Epidermal melanocyte (primary cell): ENCODE results near the gene COMMD2.

ENCODE experiments used
- DNase-seq: peaks from one replicate; pipeline ENCODE4 v3.0.0; 2011; ENCODE audit warnings: low spot score; ENCODE audit not compliant: insufficient read length

The COMMD2 gene

DNA sequence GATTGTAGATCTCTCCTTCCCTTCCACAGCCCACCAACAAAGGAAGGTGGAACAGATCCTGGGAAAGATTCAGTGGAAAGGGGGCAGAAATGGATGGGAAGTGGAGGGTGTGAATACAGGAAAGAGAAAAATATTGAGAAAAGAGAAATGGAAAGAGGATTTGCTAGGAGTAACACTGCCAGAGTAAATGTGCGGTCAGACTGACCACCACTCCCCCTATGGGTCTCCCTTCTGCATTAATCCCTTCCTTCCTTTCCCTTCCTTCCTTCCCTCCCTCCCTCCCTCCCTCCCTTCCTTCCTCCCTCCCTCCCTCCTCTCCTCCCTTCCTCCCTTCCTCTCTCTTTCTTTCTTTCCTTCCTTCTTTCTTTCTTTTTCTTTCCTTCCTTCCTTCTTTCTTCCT, 12.0 kb upstream of the COMMD2 start:
- no peak for DNase-seq

DNA sequence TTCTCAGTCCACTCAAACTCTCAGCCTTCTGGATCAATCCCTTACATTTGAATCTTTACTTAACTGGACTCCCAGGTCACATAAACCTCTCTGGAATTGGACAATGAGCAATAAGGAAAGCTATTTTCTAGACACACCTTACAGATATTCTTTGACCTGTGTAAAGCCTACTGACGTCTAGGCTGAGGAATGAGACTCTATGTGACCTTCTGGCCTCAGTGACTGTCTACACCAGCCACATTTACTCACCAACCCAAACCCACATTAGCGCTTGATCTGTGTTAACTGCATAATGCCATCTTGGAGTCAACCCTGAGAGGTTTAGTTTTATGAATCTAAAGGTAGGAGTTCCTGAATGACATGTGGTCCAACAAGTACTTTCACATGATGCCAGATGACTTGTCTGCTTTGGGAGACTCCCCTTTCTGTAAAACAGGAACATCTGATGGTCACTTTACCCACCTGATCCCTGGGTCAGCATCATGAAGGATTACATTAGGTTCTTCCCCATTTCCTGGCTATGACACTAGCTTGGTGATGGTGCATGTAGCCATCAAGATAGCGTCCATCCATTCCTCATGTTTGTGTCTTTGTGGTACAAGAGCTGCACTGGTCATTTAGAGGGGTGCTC, 11.4 kb upstream of the COMMD2 start:
- no peak for DNase-seq

DNA sequence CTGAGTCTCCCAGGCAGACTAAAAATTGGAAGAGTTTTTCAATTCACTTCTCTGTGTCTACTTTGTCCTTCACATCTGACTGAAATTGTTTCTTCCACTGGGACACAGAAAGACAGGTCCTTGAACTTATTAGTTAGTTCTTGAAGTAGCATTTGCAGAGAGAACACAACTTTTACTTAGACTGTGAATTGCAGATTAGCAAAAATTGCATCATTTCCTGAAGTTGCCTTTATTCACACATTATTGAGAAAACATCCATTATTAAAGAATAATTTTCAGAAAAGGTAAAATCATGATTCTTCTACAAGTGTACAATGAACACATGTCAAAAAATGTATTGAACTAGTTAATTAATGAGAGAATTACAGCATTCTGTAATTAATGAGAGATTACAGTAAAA, 1.4 kb upstream of the COMMD2 start:
- DNase-seq: no peak

DNA sequence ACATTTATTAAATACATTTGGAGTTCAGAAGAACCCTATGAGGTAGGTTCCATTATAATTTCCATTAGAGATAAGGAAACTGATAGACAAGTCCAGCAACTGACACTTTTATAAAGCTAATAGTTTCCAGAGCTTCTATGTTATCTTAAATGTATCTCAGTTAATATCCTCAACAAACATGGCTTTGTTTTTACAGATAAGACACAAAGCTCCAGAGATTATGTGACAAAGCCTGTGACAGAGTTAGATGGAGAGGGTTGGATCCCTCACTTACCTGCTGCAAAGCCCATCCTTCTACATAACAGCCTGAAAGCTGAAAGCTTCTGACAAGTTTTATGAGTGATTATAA, 473 bp upstream of the COMMD2 start:
- DNase-seq: no peak

DNA sequence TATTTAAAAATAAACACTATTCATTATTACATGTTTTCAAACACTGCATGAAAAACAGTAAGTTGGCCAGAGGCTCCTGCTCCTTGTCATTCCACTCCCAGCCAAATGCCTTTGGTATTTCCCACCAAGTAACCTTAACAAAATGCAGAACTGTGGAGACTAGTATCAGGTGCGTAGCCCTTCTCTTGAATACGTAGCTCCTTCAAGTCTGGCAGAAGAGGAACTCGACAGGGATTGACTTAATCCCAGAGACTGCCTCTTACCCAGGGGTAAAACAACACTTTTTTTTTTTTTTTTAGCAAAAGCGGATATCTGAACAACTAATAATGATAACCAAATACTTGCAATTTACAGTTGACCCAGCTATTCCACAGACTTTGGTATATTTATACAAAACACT, 738 bp downstream of the COMMD2 start:
- DNase-seq: no peak

DNA sequence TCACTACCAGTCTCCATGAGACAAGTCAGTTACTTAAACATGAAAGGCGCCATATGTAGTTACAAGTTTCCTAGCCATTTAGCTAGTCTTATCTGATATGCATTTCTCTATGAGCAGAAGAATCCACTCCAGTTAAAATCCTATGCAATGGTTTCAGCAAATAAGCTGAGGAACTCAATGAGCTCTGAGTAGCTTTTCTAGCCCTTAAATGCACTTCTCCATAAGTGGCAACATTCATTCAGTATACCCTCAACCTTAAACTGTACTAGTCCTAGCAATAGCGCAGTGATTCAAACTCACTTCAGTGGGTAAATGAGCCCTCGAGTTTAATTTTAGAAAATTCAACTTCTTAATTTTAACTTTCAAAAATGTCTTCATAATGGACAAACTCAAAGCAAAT, 7.7 kb downstream of the COMMD2 start:
- no peak for DNase-seq

DNA sequence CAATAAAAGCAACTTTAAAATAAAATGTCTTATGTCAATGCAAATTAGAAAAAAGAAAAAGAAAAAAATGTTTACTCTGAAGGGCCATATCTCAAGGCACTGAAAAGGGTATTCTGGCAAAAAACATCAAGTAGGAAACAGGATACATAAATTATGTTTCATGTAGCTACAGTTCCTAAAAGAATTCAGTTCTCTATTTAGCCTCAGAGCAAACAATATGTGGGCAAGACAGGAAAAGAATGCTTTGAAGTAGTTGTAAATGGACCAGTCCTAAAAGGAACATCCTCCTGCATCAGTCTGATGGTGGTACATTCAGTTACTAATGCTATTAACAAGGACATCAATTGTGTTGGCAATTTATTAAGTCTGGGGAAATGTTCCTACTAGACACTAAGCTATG, 8.1 kb downstream of the COMMD2 start:
- no peak for DNase-seq

DNA sequence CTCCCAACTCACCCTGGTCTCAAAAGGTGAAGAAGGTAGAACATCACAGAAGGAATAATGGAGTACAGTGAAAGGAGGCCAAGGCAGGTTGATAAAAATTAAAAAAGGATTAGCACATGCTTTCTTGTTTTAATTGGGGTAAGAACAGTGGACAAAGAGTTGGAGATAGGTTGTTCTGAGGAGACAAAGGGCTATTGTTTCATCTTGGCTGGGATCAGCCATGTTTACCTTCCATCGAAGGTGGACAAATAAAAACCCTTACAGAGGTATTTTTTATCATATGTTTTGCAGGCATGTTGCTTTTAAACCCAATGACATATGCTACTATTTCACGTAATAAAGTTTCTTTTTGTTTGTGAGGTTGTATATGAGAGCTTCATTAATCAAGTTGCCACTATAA, 12.9 kb downstream of the COMMD2 start:
- no peak for DNase-seq

DNA sequence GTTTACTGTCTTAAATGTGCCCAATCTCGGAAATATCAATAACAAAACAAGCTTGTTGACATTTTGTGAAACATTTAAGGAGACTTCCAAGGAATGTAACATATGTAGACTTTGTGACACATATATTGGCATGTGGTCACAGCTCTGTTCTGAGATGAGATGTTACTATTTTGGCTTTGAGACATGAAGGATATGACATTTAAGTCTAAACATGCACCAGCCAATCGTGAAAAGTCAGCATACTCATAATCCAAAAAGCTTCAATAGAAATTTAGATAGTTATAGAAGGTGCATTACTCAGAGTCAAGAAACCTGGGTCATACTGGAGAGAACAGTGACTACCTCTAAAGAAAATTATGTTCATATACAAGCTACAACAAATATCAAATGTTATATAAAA, 13.4 kb downstream of the COMMD2 start:
- DNase-seq: no peak

DNA sequence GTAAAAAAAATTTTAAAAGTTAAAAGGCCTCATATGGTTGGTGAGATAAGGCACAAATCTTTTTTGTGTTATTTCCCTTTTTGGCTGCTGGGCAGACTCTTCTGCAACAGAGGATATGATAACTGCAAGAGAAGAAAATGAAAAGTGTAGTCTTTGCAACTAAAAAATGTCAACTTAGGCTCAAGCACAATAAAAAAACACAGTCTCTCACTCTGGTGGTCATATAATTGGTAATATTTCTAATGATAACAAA, 15.4 kb downstream of the COMMD2 start:
- DNase-seq: no peak

DNA sequence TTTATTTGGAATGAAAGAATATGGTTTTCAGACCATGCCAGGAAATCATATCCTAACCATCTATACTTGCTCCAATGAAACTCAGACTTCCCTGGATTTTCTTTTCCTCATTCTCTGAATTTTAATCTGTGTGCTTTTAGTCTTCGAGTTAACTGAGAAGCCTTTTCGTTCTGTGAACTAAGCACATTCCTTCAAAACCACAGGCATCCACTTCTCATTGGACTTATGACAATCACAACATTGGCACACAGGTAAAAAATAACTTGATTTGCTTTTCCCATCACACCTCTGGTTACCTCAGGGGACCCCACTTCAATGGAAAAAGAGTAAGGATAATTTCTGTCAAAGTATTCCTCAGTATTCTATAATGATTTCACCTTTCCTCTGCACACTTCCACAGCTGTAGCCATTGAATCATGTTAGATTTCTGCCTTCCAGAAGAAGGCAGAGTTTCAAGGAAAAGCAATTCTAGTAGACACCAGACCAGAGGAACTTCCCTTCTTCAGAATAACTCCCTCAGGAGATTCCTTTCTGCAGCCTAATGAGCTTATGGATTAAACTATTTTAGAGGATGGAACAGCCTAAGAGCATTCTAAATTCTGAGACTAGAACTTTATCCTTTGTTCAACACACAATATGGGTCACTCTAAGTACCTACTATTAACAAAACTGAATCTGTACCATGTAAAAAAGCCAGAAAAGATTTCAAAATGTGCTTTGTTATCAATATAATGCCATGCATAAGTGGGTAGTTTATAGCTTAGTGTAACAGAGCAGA, 15.9 kb downstream of the COMMD2 start:
- no peak for DNase-seq

DNA sequence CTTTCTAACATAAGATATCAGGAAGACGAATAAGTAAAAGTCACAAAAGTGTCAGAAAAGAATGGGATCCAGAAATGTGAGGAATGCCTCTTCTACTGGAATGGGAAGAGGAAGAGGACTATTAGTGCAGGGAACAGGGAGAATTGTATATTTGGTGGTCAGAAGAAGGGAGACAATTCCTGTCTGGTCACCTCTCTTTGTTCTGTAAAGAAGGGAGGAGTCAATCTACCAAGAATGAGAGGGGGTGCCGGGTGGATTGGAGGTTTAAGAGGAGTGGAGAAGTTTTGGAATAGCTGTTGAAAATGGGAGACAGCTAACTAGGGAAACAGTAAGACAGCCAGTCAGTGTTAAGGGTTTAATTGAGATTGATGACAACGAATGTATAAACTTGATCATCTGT, 20.1 kb downstream of the COMMD2 start:
- DNase-seq: no peak

DNA sequence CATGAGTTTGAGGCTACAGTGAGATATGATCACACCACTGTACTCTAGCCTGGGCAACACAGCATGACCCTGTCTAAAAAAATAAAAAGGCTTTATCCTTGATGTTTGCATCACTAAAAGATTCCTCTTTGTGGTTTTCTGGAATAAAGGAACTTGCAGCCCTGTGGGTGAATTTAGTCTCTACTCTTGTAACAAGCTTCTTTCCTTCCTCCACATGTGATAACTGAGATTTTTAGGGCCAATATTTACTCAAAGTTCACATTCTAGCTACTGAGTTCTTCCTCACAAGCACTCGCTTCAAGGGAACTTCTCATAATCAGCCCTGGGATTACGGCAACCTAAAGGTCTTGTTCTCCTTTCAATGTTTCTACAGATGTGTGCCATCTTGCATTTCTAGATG, 24.6 kb downstream of the COMMD2 start:
- DNase-seq: no peak

DNA sequence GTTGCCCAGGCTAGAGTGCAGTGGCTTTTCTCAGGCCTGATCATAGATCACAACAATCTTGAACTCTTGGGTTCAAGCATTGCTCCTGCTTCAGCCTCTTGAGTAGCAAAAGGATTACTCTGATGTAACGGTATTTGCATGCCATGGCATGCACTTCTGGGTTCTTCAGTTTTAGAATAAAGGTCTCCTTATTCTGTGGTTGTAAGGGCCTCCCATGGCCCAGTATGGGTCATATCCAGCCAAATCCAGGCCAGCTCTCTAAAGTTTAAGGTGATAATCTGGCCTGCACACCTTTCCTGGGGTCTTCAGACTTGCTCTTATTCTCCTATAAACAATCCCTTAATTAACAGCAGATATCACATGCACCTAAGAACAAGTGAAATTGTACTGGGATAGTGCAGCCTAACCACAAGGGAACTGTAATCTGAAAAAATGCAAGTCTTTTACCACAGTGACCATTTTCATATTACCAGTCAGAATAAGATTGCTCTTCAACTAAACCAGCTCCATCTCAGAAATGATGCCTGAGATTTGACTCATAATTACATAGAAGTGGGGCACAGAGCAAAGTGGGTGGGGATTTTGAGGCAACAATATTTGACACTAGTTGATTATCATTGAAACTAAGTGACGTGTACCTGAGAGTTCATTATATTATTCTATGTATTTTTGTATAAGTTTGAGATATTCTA, 25.4 kb downstream of the COMMD2 start:
- DNase-seq: no peak

DNA sequence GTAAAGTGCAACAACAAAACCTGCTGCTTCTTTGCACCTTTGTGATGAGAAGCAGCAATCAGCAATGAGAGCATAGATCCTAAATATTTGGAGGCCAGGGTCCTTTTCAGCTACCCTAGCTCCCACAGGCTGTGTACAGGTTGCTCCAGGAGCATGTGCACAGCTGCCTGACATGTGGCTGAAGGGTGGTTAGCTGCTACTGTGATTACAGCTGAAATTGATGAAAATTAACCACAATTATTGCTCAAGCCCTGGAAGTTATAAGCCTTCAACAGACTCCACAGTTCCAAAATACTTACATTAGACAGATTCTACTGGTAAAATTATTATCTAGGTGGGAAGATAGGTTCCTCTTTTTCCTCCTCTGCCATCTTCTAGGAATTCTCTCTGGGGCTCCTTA, 28.5 kb downstream of the COMMD2 start:
- no peak for DNase-seq

DNA sequence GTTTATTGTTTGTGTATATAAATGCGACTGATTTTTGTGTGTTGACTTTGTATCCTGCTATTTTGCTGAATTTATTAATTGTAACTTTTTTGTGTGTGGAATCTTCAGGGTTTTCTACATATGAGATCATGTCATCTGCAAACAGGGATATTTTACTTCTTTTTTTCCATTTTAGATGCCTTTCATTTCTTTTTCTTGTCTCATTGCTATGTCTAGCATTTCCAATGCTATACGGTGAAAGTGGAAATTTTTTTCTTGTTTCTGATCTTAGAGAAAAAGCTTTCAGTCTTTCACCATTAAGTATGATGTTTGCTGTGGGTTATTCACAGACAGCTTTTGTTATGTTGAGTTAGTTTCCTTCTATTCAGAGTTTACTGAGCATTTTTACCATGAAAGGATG, 31.4 kb downstream of the COMMD2 start:
- DNase-seq: no peak

DNA sequence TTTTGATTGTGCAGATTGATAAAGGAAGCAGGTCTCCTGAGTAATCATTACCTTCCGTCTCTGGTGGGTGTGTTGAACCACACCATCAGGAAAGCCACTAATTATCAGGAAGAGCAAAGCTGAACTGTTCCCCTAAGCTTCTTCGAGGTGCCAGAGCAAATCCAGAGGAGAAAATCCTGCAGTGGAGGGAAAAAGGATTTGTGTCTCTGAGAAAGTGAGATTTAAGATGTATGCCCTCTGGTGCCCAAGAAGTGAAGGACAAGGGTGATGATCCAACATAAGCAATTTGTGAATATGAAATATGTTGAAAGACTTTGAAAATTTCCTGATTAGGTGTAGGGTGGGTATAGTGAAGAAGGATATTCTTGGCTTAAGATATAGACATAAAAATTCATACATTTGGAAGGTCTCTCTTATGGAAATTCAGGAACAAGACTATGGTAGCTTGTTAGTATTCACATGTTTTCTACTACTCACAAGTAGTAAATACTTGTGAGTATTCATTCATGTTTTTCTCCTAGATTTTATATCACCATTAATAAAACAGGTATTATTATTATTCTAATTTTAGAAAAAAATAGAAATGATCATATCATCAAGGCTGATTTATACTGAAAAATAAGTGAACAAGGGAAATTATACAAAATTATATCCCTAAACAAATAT, 34.8 kb downstream of the COMMD2 start:
- peak; percentile 55 for DNase-seq

DNA sequence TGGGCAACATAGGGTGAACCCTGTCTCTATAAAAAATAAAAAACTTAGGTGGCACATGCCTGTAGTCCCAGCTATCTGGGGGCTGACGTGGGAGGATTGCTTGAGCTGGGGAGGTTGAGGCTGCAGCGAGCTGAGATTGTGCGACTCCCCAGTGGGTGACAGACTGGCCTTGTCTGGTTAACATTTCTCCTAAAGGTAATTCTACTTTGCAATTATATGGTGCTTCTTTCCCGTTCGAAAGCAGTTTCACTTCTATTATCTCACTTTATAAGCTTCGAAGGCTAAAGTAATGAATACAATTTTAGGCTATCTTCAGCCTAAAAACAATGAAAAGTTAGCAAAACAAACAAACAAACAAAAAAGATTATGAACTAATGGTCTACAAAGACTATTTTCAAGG, 35.3 kb downstream of the COMMD2 start:
- no peak for DNase-seq

DNA sequence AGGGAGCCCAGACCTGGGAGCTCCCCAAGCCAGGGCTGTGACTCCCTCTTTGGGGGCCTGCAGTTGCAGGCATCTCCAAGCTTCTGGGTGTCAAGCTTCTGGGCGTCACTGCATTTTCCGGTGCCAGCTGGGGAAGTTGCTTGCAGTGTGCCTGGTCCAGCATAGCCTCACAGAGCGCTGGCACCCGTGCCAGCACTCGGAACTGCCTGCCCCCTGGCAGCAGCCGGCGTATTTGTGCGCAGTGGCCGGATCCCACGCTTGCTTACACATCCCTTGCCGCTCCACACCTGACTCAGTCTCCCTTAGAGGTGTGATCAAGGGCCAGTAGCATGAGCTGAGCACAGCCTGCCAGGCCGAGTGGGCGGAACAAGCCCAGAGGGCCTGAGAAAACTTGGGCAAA, 37.0 kb downstream of the COMMD2 start:
- no peak for DNase-seq

DNA sequence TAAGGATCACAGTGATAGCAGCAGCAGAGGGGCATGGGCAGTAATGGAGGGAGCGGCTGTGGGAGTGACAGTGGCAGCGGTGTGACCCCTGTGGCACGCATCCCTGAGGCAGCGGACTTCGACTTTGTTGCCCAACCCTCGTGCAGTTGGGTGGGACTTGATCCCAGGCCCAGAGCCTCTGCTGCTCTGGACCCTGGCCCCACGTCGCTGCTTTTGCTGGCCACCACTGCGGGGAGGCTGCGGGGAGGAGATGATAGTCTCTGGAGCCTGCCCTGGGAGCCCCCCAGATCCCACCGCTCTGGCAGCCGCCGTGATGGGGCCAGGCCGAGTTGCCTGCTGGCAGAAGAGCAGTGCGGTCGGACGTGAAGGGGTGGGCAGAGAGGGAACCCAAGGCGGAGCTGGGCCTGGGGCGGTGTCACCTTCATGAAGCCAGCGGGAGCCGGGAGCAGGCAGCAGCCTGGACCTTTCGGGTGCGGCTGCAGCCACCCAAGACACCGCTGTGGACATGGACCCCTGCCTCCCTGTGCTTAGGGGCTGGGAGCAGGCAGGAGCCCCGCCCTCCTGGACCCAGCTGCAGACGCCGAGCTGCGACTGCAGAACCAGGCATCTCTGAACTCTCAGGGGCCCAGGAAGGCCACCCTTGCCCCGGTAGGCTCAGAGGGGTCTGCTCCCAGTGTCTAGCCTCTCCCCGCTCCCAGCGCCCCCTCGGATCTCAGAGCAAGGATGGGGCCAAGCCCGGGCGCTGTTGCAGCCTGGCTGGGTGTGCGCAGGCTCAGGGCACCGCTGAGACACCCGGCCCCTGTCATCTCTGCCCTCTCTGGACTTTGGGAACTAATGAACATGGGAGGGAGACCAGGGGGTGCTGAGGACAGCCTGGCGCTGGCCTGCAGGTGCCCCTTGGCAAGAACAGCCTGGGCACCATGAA, 38.3 kb downstream of the COMMD2 start:
- no peak for DNase-seq

DNA sequence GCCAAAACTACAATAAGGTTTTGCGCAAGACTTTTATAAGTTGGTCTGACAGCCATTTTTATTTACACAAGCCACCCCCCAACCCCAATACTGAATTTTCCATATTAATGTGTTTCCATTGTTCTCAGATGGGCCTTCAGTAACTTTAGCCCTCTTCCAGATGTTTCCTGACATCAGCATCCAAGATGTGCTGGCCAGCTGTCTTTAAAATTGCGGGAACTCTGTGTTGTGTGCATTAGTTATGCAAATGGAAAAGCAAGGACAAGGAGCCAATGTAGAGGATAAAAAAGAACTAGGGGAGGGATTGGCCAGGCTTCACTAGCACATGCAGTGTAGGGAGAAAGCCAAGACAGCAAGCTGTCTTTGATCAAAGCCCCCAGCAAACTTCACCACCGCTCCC, 45.4 kb downstream of the COMMD2 start:
- DNase-seq: no peak

DNA sequence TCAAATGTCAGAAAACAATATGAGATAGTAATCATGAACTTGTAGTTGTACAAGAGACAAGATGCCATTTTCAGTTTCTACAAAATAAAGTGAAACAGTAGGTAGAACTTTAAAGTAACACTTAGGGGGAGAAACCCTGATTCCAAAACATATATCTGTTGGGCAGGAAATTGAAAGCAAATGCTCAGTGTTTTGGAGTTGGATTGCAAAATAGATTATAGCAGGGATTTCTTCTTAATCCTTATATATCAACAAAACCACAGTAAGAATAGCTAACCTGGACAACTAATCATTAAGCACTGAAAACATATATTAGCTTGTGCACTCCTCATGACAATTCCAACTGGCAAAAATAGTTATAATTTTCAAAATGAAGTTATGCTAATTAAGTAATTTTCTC, 46.9 kb downstream of the COMMD2 start:
- DNase-seq: no peak
